ENCODE data around the gene ABCD1. TPM values are rescaled to one million over a fixed set of nuclear protein-coding genes. Genes with fewer than 3 reads are reported as not detected.

ABCD1 gene
- total and polyA plus RNA-seq, 4 donors, result 4.0 to 10.8 (median 7.6) TPM

GRCh38 chrX:153782871-153783270, 58.2 kb downstream of the ABCD1 start:
- H3K9me3 ChIP-seq (ENCODE audit: control insufficient read depth in 4 of 4, low read length in 3 of 4), result no peaks in the 10 kb centered on the region
- 97% methylated on average over 14 of the region's 14 CpGs for WGBS
- TF ChIP-seq ZBTB33 (IDR thresholded peaks at IDR 0.05) (no peak), TAF1 (conservative IDR thresholded peaks at IDR 0.05) (no peak), YY1 (IDR thresholded peaks at IDR 0.05) (no peak), RAD21 (IDR thresholded peaks at IDR 0.05) (no peak), NR2F2 (IDR thresholded peaks at IDR 0.05) (no peak), REST (IDR thresholded peaks at IDR 0.05) (no peak), FOXA1 (IDR thresholded peaks at IDR 0.05) (no peak)
- H3K4me3 ChIP-seq (ENCODE audit: low read depth in 1 of 3, low read length in 3 of 3), result no peak overlapping the region
- DNase-seq (ENCODE audit: low spot score), result no peak
- H3K9ac ChIP-seq (ENCODE audit: low read depth in 1 of 2, low read length in 2 of 2), result no peak overlapping the region
- peaks cover 5 to 24% (median 8%) of the 10 kb centered on the region in 4 donors for H3K36me3 ChIP-seq (ENCODE audit: control insufficient read depth in 4 of 4, insufficient read depth in 3 of 4, low read depth in 1 of 4, low read length in 3 of 4)
- no peaks in the 10 kb centered on the region for H3K4me1 ChIP-seq (ENCODE audit: control insufficient read depth in 4 of 4, insufficient read depth in 4 of 4, low read length in 3 of 4)
- no peak overlapping the region for H3K27ac ChIP-seq (ENCODE audit: low read depth in 1 of 2, low read length in 2 of 2)
- no peaks in the 10 kb centered on the region for H3K27me3 ChIP-seq (ENCODE audit: control insufficient read depth in 4 of 4, insufficient read depth in 4 of 4, low read length in 3 of 4)

GRCh38 chrX:153783378-153784013, 58.8 kb downstream of the ABCD1 start:
- TF ChIP-seq EGR1 (IDR thresholded peaks at IDR 0.05; ENCODE audit: low read depth in 2 of 2), result no peak
- TF ChIP-seq FOXA2 (IDR thresholded peaks at IDR 0.05), result no peak
- TF ChIP-seq ATF3 (IDR thresholded peaks at IDR 0.05), result no peak
- TF ChIP-seq JUND (IDR thresholded peaks at IDR 0.05), result no peak
- TF ChIP-seq ZBTB33 (IDR thresholded peaks at IDR 0.05), result no peak
- no peak for TF ChIP-seq GABPA (IDR thresholded peaks at IDR 0.05 in 1 of 2, conservative IDR thresholded peaks at IDR 0.05 in 1 of 2)
- no peak for TF ChIP-seq SP1 (IDR thresholded peaks at IDR 0.05)
- TF ChIP-seq, protein P1, sequence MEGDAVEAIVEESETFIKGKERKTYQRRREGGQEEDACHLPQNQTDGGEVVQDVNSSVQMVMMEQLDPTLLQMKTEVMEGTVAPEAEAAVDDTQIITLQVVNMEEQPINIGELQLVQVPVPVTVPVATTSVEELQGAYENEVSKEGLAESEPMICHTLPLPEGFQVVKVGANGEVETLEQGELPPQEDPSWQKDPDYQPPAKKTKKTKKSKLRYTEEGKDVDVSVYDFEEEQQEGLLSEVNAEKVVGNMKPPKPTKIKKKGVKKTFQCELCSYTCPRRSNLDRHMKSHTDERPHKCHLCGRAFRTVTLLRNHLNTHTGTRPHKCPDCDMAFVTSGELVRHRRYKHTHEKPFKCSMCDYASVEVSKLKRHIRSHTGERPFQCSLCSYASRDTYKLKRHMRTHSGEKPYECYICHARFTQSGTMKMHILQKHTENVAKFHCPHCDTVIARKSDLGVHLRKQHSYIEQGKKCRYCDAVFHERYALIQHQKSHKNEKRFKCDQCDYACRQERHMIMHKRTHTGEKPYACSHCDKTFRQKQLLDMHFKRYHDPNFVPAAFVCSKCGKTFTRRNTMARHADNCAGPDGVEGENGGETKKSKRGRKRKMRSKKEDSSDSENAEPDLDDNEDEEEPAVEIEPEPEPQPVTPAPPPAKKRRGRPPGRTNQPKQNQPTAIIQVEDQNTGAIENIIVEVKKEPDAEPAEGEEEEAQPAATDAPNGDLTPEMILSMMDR (IDR thresholded peaks at IDR 0.05; ENCODE audit: low read depth, low read length, missing input control), result no peak
- TF ChIP-seq HNF4A (conservative IDR thresholded peaks at IDR 0.05), result no peak
- no peak for TF ChIP-seq NR2F2 (IDR thresholded peaks at IDR 0.05)
- no peak for TF ChIP-seq REST (IDR thresholded peaks at IDR 0.05)
- TF ChIP-seq RXRA (IDR thresholded peaks at IDR 0.05), result no peak
- no peak for TF ChIP-seq FOXA1 (IDR thresholded peaks at IDR 0.05)
- no peak for TF ChIP-seq RAD21 (IDR thresholded peaks at IDR 0.05)
- no peak for TF ChIP-seq YY1 (IDR thresholded peaks at IDR 0.05)
- no peak for TF ChIP-seq TAF1 (conservative IDR thresholded peaks at IDR 0.05)
- no peaks in the 10 kb centered on the region for H3K27me3 ChIP-seq (ENCODE audit: control insufficient read depth in 4 of 4, insufficient read depth in 4 of 4, low read length in 3 of 4)
- no peak overlapping the region for H3K9ac ChIP-seq (ENCODE audit: low read depth in 1 of 2, low read length in 2 of 2)
- WGBS, result 80% methylated on average over 24 of the region's 24 CpGs
- peaks cover 5 to 25% (median 8%) of the 10 kb centered on the region in 4 donors for H3K36me3 ChIP-seq (ENCODE audit: control insufficient read depth in 4 of 4, insufficient read depth in 3 of 4, low read depth in 1 of 4, low read length in 3 of 4)
- DNase-seq (ENCODE audit: low spot score), result no peak
- no peak overlapping the region for H3K4me3 ChIP-seq (ENCODE audit: low read depth in 1 of 3, low read length in 3 of 3)
- no peak overlapping the region for H3K27ac ChIP-seq (ENCODE audit: low read depth in 1 of 2, low read length in 2 of 2)
- H3K9me3 ChIP-seq (ENCODE audit: control insufficient read depth in 4 of 4, low read length in 3 of 4), result no peaks in the 10 kb centered on the region
- H3K4me1 ChIP-seq (ENCODE audit: control insufficient read depth in 4 of 4, insufficient read depth in 4 of 4, low read length in 3 of 4), result no peaks in the 10 kb centered on the region

Data from liver (tissue), 9 donors.